ENCODE data around the gene CNOT6. TPM values are rescaled to one million over a fixed set of nuclear protein-coding genes. Genes with fewer than 3 reads are reported as not detected.

The CNOT6 gene
- total and polyA plus RNA-seq, 10 of the 15 experiments (the other 5 are each of a cell fraction or from before 2014, with no cell fraction given): 3.8 to 22.1 (median 12.1) TPM

GRCh38 chr5:180519098-180519497 lies 24.9 kb downstream of the CNOT6 start:
- DNase-seq (ENCODE audit: low read depth, low spot score) (no peak), ATAC-seq (no peak), FAIRE-seq (no peak)
- H3K79me2 ChIP-seq (ENCODE audit: control insufficient read depth, insufficient read depth, low read length): peaks cover 64% of the 10 kb centered on the region
- H4K20me1 ChIP-seq (ENCODE audit: control insufficient read depth, insufficient read depth): 0 out of 2 replicates have a peak, but pooled peaks cover 3% of the 10 kb centered on the region
- in situ Hi-C loops (cut with MboI): no loop called here
- H2AFZ ChIP-seq (ENCODE audit: control insufficient read depth, low read depth, low read length): no peak overlapping the region
- ChIA-PET CTCF (no interaction called here), RAD21 (ENCODE audit: unreplicated experiment) (no interaction called here), POLR2A (no interaction called here), SMC1A (ENCODE audit: uncharacterized antibody, unreplicated experiment) (interaction anchor here (1.0 kb wide), 1 partner anchor 47 kb away, joined by 4 read pairs; no protein-coding TSS in a partner anchor)
- no peak overlapping the region for H3K4me2 ChIP-seq (ENCODE audit: control insufficient read depth, insufficient read depth)
- TF ChIP-seq POLR2AphosphoS2 (IDR thresholded peaks at IDR 0.05; ENCODE audit: low read depth, low read length) (no peak), E4F1 (IDR thresholded peaks at IDR 0.05; ENCODE audit: borderline replicate concordance, partially characterized antibody) (no peak), RBBP5 (conservative IDR thresholded peaks at IDR 0.05) (no peak), IRF5 (IDR thresholded peaks at IDR 0.05; ENCODE audit: borderline replicate concordance) (no peak), RUNX3 (IDR thresholded peaks at IDR 0.05; ENCODE audit: low read length) (no peak), ZNF384 (IDR thresholded peaks at IDR 0.05; ENCODE audit: borderline replicate concordance, low read depth, low read length) (no peak), CHD4 (IDR thresholded peaks at IDR 0.05) (no peak), RELA (IDR thresholded peaks at IDR 0.05; ENCODE audit: borderline replicate concordance, partially characterized antibody) (no peak), HDAC6 (IDR thresholded peaks at IDR 0.05; ENCODE audit: unreplicated experiment) (no peak), ZZZ3 (IDR thresholded peaks at IDR 0.05; ENCODE audit: control insufficient read depth, insufficient read length, low read depth) (no peak), MTA3 (IDR thresholded peaks at IDR 0.05; ENCODE audit: borderline replicate concordance, low read length) (no peak)
- intact Hi-C loops (cut with micrococcal nuclease; ENCODE audit: unreplicated experiment): no loop called here
- no peaks in the 10 kb centered on the region for H3K27me3 ChIP-seq (replicated peaks in 1 of 2; ENCODE audit: control insufficient read depth in 2 of 2, insufficient read depth in 2 of 2, low read length in 1 of 2)
- no peak overlapping the region for H3K9ac ChIP-seq (ENCODE audit: control insufficient read depth, insufficient read depth, low read length)
- H3K4me1 ChIP-seq (ENCODE audit: control insufficient read depth, insufficient read depth, low read length): peaks cover 14% of the 10 kb centered on the region
- no peak overlapping the region for H3K27ac ChIP-seq (ENCODE audit: control insufficient read depth, insufficient read depth)
- no peaks in the 10 kb centered on the region for H3K36me3 ChIP-seq (ENCODE audit: control insufficient read depth in 2 of 2, insufficient read depth in 2 of 2, low read length in 1 of 2)
- no TSS peak for BruUV-seq (replicated peaks)
- WGBS (ENCODE audit: insufficient coverage, insufficient replicate concordance, low lambda C conversion rate, missing lambda C conversion rate): 80% methylated on average over 3 of the region's 3 CpGs
- H3K4me3 ChIP-seq: no peak overlapping the region
- H3K9me3 ChIP-seq (replicated peaks; ENCODE audit: control insufficient read depth, insufficient read depth, low read length): peaks cover 3% of the 10 kb centered on the region; the same call in 2 of the 3 replicates

All from GM12878 (cell line).